GM18861 (cell line): Measurements from ENCODE around the gene KIRREL1.

Source experiments
- ATAC-seq: cut with Tn5 transposase; IDR thresholded peaks from one replicate; pipeline ENCODE4 v1.9.1; 2021; ENCODE audit not compliant: unreplicated experiment

KIRREL1 gene

GRCh38 chr1:158005224-158005623 is 11.8 kb downstream of the KIRREL1 start:
- no peak for ATAC-seq

DNA sequence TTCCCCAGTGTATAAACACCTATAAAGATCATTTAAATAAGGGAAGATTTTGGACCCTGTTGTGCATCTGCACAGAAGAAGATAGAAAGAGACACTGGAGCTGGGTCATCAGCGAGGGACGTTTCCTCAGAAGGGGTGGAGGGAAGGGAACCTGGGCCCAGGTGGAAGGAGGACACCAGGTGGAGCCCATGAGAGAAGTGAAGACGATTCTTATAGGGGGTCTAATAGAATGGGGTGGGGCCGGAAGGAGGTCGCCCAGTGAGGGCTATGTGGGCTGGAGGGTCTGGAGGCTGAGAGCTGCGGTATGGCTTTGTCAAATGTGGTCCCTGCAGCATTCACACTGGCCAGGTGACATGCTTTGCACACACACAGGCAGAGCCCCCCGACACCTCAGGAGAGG is 13.7 kb downstream of the KIRREL1 start:
- no peak for ATAC-seq

DNA sequence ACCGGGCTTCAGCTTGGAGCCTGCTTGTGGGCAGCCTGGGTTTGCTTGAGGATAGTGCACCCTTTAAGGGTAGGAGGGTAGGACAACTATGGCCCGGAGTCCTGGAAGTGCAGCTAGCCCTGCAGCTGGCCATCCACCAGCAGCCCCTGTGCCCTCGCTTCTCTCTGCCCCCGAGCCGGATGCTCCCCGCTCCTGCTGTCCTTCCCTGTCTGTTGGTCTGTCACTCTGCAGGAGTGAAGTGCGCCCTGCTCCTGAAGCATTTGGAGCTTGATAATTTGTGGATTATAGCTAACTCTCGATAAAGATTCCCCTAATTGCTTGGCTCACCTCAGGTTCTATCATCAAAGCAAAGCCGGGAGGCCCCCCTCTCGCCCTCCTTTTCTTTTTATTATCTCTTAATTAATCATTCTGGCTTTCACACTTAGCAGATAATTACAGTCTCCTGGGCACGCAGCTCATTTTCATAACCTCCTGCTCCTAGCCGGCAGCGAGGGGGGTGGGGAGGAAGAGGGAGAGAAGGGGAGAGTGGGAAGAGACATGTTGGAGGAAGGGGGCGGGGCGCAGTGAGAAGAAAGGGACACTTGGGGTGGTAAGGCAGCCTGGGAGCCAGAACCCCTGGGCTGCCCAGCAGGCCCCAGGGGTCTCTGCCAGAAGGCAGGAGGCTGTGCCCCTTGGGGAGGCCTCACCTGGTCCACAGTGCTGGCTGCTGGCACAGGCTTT is 14.4 kb downstream of the KIRREL1 start:
- no peak for ATAC-seq

DNA sequence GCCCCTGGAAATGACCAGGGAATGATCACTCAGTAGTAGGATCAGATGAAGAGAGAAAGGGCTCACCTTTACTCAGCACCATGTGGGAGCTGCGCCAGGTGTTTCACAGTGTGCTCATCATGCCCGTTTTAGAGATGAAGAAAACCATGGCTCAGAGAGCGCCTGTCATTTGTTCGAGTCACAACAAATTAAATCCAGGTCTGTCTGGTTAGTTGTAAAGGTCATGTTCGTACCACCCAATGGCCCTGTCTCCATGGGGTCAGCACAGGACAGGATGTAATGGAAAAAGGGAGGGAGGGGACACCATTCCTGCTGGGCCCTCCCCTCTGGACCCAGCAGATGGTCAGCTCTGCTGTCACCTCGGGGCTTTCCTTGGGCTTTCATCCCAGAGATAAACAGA is 15.2 kb downstream of the KIRREL1 start:
- no peak for ATAC-seq

- ATAC-seq = no peak
Observed at GRCh38 chr1:158011714-158012113, 18.3 kb downstream of the KIRREL1 start.

GRCh38 chr1:158013840-158014730 is 20.6 kb downstream of the KIRREL1 start:
- ATAC-seq = no peak

DNA sequence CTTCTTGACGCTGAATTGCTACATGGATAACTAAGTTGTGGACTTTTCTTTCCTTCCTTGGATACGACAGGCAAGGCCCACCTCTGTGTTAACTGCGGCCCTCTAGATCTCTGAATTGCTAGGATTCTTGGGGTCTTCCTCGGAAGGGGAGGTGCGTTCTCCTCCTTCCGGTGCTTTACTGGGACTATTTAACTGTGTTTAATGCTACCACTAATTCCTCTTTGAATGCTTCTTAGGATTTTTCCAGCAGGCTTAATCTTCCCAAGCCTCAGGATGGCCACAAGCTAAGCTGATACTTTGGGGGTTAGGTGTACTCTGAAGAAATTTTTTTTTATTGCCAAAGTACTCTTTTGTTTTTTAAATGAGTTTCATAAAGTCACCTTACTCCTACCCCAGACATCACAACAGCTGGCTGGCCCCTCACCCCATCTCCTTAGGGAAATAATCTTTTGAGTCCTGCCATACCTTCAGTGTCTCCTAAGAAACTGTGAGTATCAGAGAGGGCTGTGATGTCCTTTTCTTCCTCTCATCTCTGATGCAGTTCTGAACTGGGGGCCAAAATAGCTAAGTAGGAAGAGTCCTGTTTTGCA is 21.4 kb downstream of the KIRREL1 start:
- ATAC-seq = no peak

GRCh38 chr1:158016651-158017335 is 23.3 kb downstream of the KIRREL1 start:
- ATAC-seq = no peak

- ATAC-seq = no peak
Observed at GRCh38 chr1:158017800-158018595, 24.6 kb downstream of the KIRREL1 start.

DNA sequence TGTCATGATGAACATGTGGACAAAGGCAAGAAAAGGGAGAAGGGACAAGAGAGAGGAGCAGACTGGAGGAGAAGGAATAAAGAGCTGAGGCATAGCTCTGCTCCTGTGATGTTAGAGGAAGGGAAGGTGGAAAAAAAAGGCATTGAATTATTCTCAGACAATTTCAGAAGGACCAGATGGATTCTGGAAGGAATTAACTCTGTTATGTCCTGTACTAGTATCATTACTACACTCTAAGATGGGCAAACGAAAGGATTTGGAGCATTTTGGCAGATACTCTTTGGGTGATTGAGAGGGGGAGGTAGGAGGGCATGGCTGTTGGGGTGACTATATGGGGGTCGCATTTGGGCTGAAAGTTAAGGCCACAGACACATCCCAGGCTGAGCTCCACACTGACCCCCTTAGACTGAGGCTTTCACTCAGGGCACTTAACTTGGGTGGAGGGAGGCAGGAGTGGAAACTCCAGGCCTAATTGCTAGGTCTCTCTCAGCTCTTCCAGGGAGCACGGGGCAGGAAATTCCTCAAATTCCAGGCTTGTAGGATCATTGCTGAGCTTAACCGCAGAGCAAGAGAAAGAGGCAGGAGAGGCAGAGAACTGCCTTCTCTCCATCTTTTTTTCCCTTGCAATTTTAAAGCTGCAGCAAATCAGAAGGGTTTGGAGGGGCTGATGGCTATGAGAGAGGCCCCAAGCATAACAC is 25.9 kb downstream of the KIRREL1 start:
- ATAC-seq = no peak

- ATAC-seq = no peak
Observed at GRCh38 chr1:158020259-158020885, 26.9 kb downstream of the KIRREL1 start.

GRCh38 chr1:158020886-158021620 is 27.6 kb downstream of the KIRREL1 start:
- no peak for ATAC-seq

DNA sequence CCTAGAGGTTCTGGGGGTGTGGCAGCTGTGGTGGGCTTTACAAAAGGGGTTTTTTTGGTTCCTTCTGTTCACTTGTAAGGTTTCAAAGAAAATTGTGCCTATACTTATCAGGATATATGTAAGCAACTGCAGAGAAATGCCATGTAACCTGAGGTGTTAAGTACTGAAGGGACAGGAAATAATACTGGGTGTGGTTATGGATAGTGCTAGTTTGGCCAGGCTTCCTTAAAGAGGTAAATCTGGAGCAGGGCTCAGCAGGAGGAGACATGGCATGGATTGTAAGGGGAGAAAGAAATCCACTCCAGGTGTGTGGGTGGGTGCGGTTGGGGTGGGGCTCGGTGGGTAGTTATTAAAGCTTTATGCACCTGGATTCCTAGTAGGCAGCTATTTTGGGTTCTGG is 28.3 kb downstream of the KIRREL1 start:
- ATAC-seq = no peak

- no peak for ATAC-seq
Observed at GRCh38 chr1:158022554-158023312, 29.3 kb downstream of the KIRREL1 start.

DNA sequence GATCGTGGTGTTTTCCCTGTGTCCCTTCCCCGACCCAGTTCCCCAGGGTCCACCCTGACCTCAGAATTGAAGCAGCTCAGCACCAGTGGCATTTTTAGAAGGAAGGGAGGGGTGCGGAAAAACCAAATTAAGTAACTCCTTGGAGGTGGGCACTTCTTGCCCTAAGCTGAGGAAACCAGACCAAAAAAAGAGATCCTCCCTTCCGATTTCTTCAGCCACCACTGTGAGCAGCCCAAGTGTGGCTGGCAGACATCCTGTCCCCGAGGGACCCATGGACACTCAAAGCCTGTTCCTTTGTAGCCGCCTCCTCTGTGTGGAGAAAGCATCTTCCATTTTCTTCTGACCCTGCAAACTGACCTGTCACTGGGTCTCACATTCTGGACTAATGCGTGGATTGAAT is 31.3 kb downstream of the KIRREL1 start:
- ATAC-seq = no peak

DNA sequence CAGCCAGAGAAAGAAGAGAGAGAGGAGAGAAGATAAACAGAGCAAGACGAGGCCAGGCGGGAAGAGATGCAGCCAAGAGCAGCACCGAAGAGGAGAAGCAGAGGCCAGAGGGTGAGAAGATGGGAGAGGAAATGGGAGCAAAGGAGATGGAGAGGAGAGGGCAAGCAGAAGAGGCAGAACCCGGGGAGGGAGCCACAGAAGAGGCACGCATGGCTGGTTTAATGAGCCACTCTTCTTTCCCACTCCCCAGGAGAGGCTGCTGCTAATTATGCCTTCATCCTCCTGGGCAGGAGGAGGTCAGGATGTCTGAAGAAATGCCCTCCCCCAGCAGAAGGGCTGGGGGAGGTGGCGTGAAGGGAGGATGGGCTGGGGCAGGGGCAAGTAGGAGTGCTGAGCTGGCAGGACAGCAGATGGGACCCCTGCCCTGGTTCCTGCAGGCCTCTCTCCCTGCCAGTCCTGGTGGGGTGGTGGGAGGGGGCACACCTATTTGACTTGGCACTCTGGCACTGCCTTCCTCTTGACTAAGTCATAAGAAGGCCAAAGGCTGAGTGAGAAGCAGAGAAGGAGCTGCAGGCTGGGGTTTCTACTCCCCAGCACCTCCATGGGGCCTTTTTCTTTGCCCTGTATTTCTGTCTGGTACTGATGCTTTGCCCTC is 32.3 kb downstream of the KIRREL1 start:
- no peak for ATAC-seq

DNA sequence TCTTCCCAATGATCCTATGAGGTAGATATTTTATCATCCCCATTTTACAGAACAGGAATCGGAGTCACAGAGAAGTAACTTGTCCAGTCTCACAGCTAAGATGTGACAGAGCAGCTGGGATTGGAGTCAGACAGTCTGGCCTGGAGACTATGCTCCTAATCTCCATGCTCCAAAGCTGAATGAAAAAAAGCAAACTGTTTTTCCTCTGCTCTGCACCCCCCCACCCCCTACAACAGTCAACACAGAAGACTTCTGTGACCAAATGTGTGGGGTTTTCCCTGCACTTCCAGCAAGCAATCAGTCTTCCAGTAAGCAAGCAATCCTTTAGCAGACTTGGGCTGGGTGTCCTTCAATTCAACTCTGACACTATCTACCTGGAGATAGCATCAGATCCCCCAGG is 33.2 kb downstream of the KIRREL1 start:
- ATAC-seq = no peak

- no peak for ATAC-seq
Observed at GRCh38 chr1:158027508-158027907, 34.1 kb downstream of the KIRREL1 start.
